WERI-Rb-1 (cell line): ENCODE results near the gene CPLX1.

Experiments used
- DNase-seq: peaks from one replicate; pipeline ENCODE4 v3.0.0-alpha.2; 2020
- H3K27ac ChIP-seq: fragments of 250-450 bp; sonication (Bioruptor Pico); 2 replicates; pipeline ENCODE4 v1.5.1; 2020; ENCODE audit warnings: mild to moderate bottlenecking, moderate library complexity
- H3K27me3 ChIP-seq: fragments of 250-450 bp; sonication (Bioruptor Pico); 2 replicates; pipeline ENCODE4 v1.5.1; 2021; ENCODE audit warnings: mild to moderate bottlenecking, low read depth, moderate library complexity; ENCODE audit not compliant: insufficient read depth, severe bottlenecking
- H3K36me3 ChIP-seq: fragments of 250-450 bp; sonication (Bioruptor Pico); 2 replicates; pipeline ENCODE4 v1.5.1; 2020; ENCODE audit warnings: mild to moderate bottlenecking, moderate library complexity
- H3K4me3 ChIP-seq: 2 replicates; pipeline ENCODE4 v1.5.1; 2011; ENCODE audit warnings: low read depth, mild to moderate bottlenecking, control low read depth, low read length
- H3K9me3 ChIP-seq: fragments of 250-450 bp; sonication (Bioruptor Pico); 2 replicates; pipeline ENCODE4 v1.5.1; 2021; ENCODE audit warnings: mild to moderate bottlenecking, moderate library complexity; ENCODE audit not compliant: severe bottlenecking
- CTCF ChIP-seq: IDR thresholded peaks from 2 replicates; pipeline ENCODE4 v1.5.1; 2011; ENCODE audit warnings: low read depth, mild to moderate bottlenecking, control low read depth, inconsistent platforms, low read length

Gene CPLX1

GRCh38 chr4:793093-793861 is 32.7 kb downstream of the CPLX1 start:
- no peak for DNase-seq
- no peaks in the 10 kb centered on the region for H3K27me3 ChIP-seq
- H3K4me3 ChIP-seq = no peak overlapping the region
- H3K27ac ChIP-seq = peak overlapping the region; percentile 72
- no peak for TF ChIP-seq CTCF
- H3K36me3 ChIP-seq = peaks cover 55% of the 10 kb centered on the region
- no peaks in the 10 kb centered on the region for H3K9me3 ChIP-seq

GRCh38 chr4:792626-793092 is 33.3 kb downstream of the CPLX1 start:
- H3K4me3 ChIP-seq = no peak overlapping the region
- H3K36me3 ChIP-seq = peaks cover 61% of the 10 kb centered on the region
- no peak for DNase-seq
- H3K9me3 ChIP-seq = no peaks in the 10 kb centered on the region
- no peak overlapping the region for H3K27ac ChIP-seq
- no peaks in the 10 kb centered on the region for H3K27me3 ChIP-seq
- TF ChIP-seq CTCF = no peak

- no peak for TF ChIP-seq CTCF
- Histone ChIP-seq H3K4me3 (no peak overlapping the region), H3K9me3 (no peaks in the 10 kb centered on the region), H3K36me3 (peaks cover 64% of the 10 kb centered on the region), H3K27me3 (no peaks in the 10 kb centered on the region), H3K27ac (no peak overlapping the region; the same call in 1 of the 2 replicates)
- DNase-seq = no peak
Observed at GRCh38 chr4:791898-792625, 33.9 kb downstream of the CPLX1 start.

DNA sequence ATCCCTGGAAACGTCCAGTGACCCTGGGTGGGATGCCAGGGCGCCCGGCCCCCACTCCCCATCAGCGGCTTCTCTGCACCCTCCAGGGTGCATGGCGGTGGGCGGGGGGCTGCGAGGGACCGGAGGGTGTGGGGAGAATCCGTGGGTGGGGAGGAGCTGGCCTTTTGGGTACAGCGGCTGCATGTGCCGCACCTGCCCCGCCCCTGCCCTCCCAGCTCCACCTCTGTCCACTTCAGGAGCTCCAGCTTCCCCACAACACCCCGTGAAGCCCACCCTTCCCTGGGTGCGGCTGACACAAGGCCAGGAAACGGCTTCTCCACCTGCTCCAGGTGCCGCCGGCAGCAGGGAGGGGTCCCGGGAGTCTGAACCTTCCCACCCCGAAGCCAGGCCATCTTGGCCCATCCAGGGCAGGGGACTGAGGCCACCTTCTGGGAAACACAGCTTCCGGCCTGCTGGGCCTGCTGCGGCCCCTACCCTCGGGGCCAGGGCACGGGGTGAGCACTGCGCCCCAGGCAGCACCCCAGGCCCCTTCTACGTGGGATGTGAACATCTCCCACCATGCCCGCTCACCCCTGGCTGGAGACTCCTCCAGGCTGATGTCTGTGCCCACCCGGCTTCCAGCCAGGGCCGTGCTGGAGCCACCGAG is 34.6 kb downstream of the CPLX1 start:
- Histone ChIP-seq H3K4me3 (no peak overlapping the region), H3K9me3 (no peaks in the 10 kb centered on the region), H3K36me3 (peaks cover 60% of the 10 kb centered on the region), H3K27ac (no peak overlapping the region), H3K27me3 (no peaks in the 10 kb centered on the region)
- TF ChIP-seq CTCF = no peak
- DNase-seq = no peak

- peaks cover 55% of the 10 kb centered on the region for H3K36me3 ChIP-seq
- DNase-seq = no peak
- TF ChIP-seq CTCF = no peak
Observed at GRCh38 chr4:790466-790820, 35.5 kb downstream of the CPLX1 start.

More at GRCh38 chr4:790466-790820, 35.5 kb downstream of the CPLX1 start:
- no peaks in the 10 kb centered on the region for H3K9me3 ChIP-seq
- H3K4me3 ChIP-seq = no peak overlapping the region
- peak overlapping the region; percentile 71 for H3K27ac ChIP-seq
- no peaks in the 10 kb centered on the region for H3K27me3 ChIP-seq
